Lung (tissue), 12 donors: ENCODE measurements around the gene EPB41L3. TPM values are rescaled to one million over a fixed set of nuclear protein-coding genes. Genes with fewer than 3 reads are reported as not detected.

ENCODE experiments used
- ATAC-seq: fragments of 200-7000 bp; cut with Tn5 transposase; one replicate; pipeline ENCODE4 v1.9.1; 2020; ENCODE audit warnings: moderate number of reproducible peaks; ENCODE audit not compliant: insufficient read depth, low FRiP score
- DNase-seq, 3 donors: peaks; one replicate each; pipeline ENCODE4 v3.0.0-alpha.2; 2013 to 2017
- H3K27ac ChIP-seq, 2 donors: one replicate each; pipeline ENCODE4 v1.5.1; 2013; ENCODE audit warnings: mild to moderate bottlenecking in 2 of 2, moderate library complexity in 2 of 2, control low read depth in 1 of 2, inconsistent platforms in 1 of 2, low read depth in 1 of 2, low read length in 1 of 2
- H3K27me3 ChIP-seq, 3 donors: one replicate each; pipeline ENCODE4 v1.5.1; 2013; ENCODE audit warnings: low read length in 2 of 3; ENCODE audit not compliant: control insufficient read depth in 3 of 3, insufficient read depth in 3 of 3
- H3K36me3 ChIP-seq, 4 donors: one replicate each; pipeline ENCODE4 v1.5.1; 2013; ENCODE audit warnings: low read length in 4 of 4, mild to moderate bottlenecking in 1 of 4, moderate library complexity in 1 of 4; ENCODE audit not compliant: control insufficient read depth in 4 of 4, insufficient read depth in 4 of 4
- H3K4me1 ChIP-seq, 5 donors: one replicate each; pipeline ENCODE4 v1.5.1; 2013; ENCODE audit warnings: low read length in 5 of 5, mild to moderate bottlenecking in 2 of 5, moderate library complexity in 1 of 5; ENCODE audit not compliant: control insufficient read depth in 5 of 5, insufficient read depth in 5 of 5
- H3K4me3 ChIP-seq: one replicate; pipeline ENCODE4 v1.5.1; 2013; ENCODE audit warnings: mild to moderate bottlenecking, control low read depth, moderate library complexity
- H3K9ac ChIP-seq, 2 donors: one replicate each; pipeline ENCODE4 v1.5.1; 2013; ENCODE audit warnings: low read length in 2 of 2, control low read depth in 1 of 2; ENCODE audit not compliant: insufficient read depth in 1 of 2
- H3K9me3 ChIP-seq, 4 donors: one replicate each; pipeline ENCODE4 v1.5.1; 2013; ENCODE audit warnings: low read length in 3 of 4, mild to moderate bottlenecking in 1 of 4, moderate library complexity in 1 of 4; ENCODE audit not compliant: control insufficient read depth in 4 of 4, insufficient read depth in 3 of 4
- CTCF ChIP-seq: IDR thresholded peaks from 2 replicates; pipeline ENCODE4 v1.5.1; 2012; ENCODE audit warnings: mild to moderate bottlenecking; ENCODE audit errors: control extremely low read depth, extremely low read depth
- WGBS, 2 donors: extraction: QIAGEN DNeasy Blood & Tissue Kit; methylation state at CpG; one replicate each; pipeline ENCODE4 v1.1.7; 2013; 5-methylcytosine and 5-hydroxymethylcytosine counted together
- polyA plus RNA-seq, 2 donors: library from polyadenylated mRNA; stranded (reverse); fragments of 200-250 nt; gene quantifications; one replicate each; pipeline ENCODE4 v1.2.1, GENCODE V29; 2013
- total RNA-seq, 2 donors: library from RNA; depleted of rRNA in 1 of 2; stranded (reverse); fragments of >200 nt in 1 of 2; gene quantifications; one replicate each; pipeline ENCODE4 v1.2.1, GENCODE V29; 2014 to 2021
- donor health status: control.
- donor health status: control.
- donor health status: Bipolar disorder and iron deficiency.
- donor health status: healthy.
- donor health status: DM: yes; HTN: yes; CAD: no.

The EPB41L3 gene
- total and polyA plus RNA-seq, 4 donors, result 19.0 to 64.0 (median 39.9) TPM

GRCh38 chr18:5369513-5369912, 174.3 kb downstream of the EPB41L3 start:
- H3K27ac ChIP-seq, result no peak overlapping the region
- H3K27me3 ChIP-seq, result no peaks in the 10 kb centered on the region
- DNase-seq (no peak), ATAC-seq (no peak)
- H3K4me3 ChIP-seq, result no peak overlapping the region
- no peaks in the 10 kb centered on the region for H3K4me1 ChIP-seq
- 79 to 88% methylated on average over 2 of the region's 2 CpGs for WGBS, 2 donors
- H3K9ac ChIP-seq, result no peak overlapping the region
- H3K9me3 ChIP-seq, result no peaks in the 10 kb centered on the region
- TF ChIP-seq CTCF, result no peak
- H3K36me3 ChIP-seq, result no peaks in the 10 kb centered on the region

- Histone ChIP-seq H3K9ac (no peak overlapping the region), H3K27ac (no peak overlapping the region), H3K36me3 (no peaks in the 10 kb centered on the region), H3K9me3 (no peaks in the 10 kb centered on the region), H3K4me3 (no peak overlapping the region), H3K4me1 (no peaks in the 10 kb centered on the region), H3K27me3 (no peaks in the 10 kb centered on the region)
- TF ChIP-seq CTCF, result no peak
- ATAC-seq, result no peak
- WGBS, 2 donors, result 72 to 83% methylated on average over 3 of the region's 3 CpGs
- no peak for DNase-seq
Observed at GRCh38 chr18:5365443-5365842, 178.4 kb downstream of the EPB41L3 start.

- Histone ChIP-seq H3K4me1 (peaks cover 0 to 8% (median 0%) of the 10 kb centered on the region in 5 donors), H3K27me3 (no peaks in the 10 kb centered on the region), H3K9me3 (peaks cover 0 to 3% (median under 1%) of the 10 kb centered on the region in 4 donors), H3K27ac (no peak overlapping the region), H3K36me3 (no peaks in the 10 kb centered on the region), H3K9ac (no peak overlapping the region), H3K4me3 (no peak overlapping the region)
- no peak for TF ChIP-seq CTCF
- 92 to 95% methylated on average over 2 of the region's 2 CpGs for WGBS, 2 donors
- DNase-seq (no peak), ATAC-seq (no peak)
Observed at GRCh38 chr18:5350636-5351035, 193.2 kb downstream of the EPB41L3 start.

Other genes starting within 250 kb of the EPB41L3 start
- gene ZBTB14, start 248.3 kb downstream of the EPB41L3 start, total RNA-seq, result 10 to 100 TPM; 11.1 to 14.9 TPM
- gene ZBTB14, start 248.3 kb downstream of the EPB41L3 start, polyA plus RNA-seq, result 1 to 10 TPM; 6.1 to 7.2 TPM